Raji (cell line): ENCODE results near the gene ADARB2.

Source experiments
- POLR2A ChIP-seq: IDR thresholded peaks from 2 replicates; pipeline ENCODE4 v1.6.1; 2011; ENCODE audit warnings: low read depth, low read length, control low read depth; ENCODE audit not compliant: insufficient read depth

Gene ADARB2

GRCh38 chr10:1632596-1632995 lies 104.7 kb downstream of the ADARB2 start:
- TF ChIP-seq POLR2A = no peak

- no peak for TF ChIP-seq POLR2A
These were observed 105.2 kb downstream of the ADARB2 start for GRCh38 chr10:1632141-1632540.

GRCh38 chr10:1631282-1631681 lies 106.0 kb downstream of the ADARB2 start:
- TF ChIP-seq POLR2A = no peak

- no peak for TF ChIP-seq POLR2A
These were observed 107.0 kb downstream of the ADARB2 start for GRCh38 chr10:1630304-1630703.

GRCh38 chr10:1629326-1630198 lies 107.8 kb downstream of the ADARB2 start:
- TF ChIP-seq POLR2A = no peak

GRCh38 chr10:1628757-1629156 lies 108.6 kb downstream of the ADARB2 start:
- TF ChIP-seq POLR2A = no peak

- TF ChIP-seq POLR2A = no peak
These were observed 109.4 kb downstream of the ADARB2 start for GRCh38 chr10:1627945-1628344.

- no peak for TF ChIP-seq POLR2A
These were observed 110.5 kb downstream of the ADARB2 start for GRCh38 chr10:1626835-1627234.

GRCh38 chr10:1626410-1626809 lies 110.9 kb downstream of the ADARB2 start:
- no peak for TF ChIP-seq POLR2A

- TF ChIP-seq POLR2A = no peak
These were observed 111.6 kb downstream of the ADARB2 start for GRCh38 chr10:1625731-1626130.

- no peak for TF ChIP-seq POLR2A
These were observed 112.2 kb downstream of the ADARB2 start for GRCh38 chr10:1625079-1625478.

- no peak for TF ChIP-seq POLR2A
These were observed 113.1 kb downstream of the ADARB2 start for GRCh38 chr10:1624240-1624639.

GRCh38 chr10:1620803-1621202 lies 116.5 kb downstream of the ADARB2 start:
- TF ChIP-seq POLR2A = no peak

- TF ChIP-seq POLR2A = no peak
These were observed 122.0 kb downstream of the ADARB2 start for GRCh38 chr10:1615186-1615954.

- TF ChIP-seq POLR2A = no peak
These were observed 123.8 kb downstream of the ADARB2 start for GRCh38 chr10:1613511-1613910.

GRCh38 chr10:1612908-1613307 lies 124.4 kb downstream of the ADARB2 start:
- no peak for TF ChIP-seq POLR2A

- TF ChIP-seq POLR2A = no peak
These were observed 125.3 kb downstream of the ADARB2 start for GRCh38 chr10:1611936-1612550.
